HG03025 (cell line): ENCODE data around the gene PPP1R27.

Source experiments
- ATAC-seq: cut with Tn5 transposase; IDR thresholded peaks from one replicate; pipeline ENCODE4 v1.9.1; 2021; ENCODE audit warnings: mild to moderate bottlenecking, moderate library complexity; ENCODE audit not compliant: unreplicated experiment, low FRiP score

PPP1R27 gene

DNA sequence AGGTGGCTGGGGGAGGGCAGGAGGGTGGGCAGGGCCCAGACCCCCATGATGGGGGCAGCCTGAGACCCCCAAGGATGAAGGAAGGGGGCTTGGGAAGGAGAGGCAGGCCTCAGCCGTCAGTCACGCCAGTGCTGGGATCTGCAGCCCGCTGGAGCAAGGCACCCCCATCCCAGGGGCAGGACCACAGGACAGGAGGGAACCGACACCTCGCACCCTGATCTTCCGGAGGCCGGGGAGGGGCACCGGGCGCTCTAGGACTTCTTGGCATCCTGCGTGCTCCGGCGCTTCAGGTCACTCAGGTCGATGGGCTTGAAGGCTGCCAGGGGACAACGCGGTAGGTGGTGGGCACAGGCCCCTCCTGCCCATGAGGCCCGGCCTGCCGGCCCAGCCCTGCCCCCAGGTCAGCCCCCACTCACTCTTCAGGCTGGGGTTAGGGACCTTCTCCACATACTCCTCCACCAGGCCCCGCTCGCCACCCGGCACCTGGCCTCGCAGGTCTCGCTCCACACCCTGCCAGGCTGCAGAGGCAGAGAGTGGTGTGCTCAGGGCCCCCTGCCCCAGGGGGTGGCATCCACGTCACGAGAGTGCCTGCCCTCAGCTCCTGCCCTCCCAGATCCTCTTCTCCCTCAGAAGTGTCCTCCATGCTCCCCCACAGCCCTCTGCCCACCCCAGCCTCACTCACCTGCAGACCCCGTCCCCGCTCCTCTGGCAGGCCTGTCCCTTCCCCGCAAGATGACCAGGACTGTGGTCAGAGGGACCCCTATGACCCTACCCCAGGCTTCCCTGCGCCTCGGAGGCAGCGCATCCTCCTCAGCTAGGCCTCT lies 11.6 kb downstream of the PPP1R27 start:
- no peak for ATAC-seq

DNA sequence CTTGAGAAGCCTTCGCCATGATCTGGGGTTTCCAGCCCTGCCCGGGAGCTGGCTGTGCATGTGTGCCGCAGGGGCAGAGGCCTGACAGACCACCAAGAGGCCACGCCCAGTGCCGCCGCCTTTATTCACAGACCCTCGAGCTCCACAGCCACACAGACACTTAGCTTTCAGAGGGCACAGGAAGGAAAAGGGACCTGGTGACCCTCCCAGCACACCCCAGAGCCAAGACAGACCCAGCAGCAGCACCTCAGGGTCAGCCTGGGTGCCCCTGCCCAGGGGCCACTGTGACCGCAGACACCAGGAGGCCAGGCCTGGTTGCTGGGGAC lies 12.6 kb downstream of the PPP1R27 start:
- no peak for ATAC-seq

- ATAC-seq: no peak
These were observed 13.1 kb downstream of the PPP1R27 start for GRCh38 chr17:81821603-81822311.

DNA sequence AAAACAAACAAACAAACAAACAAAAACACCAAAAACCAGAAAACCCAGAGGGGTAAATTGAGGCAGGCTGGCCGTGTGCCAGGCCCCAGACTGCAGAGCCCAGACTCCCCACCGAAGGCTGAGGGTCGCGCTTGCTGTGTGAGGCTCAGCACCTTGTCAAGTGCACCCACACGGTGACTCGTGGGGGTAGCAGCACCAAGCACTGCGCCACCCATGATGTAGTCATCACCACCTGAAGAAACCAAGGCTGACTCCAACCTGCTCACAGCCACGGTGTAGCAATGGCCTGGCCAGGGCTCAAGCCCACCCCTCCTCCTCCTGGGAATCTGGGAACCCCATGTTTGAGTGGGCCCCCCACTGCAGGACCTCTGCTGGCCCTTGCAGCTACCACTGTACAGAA lies 13.7 kb downstream of the PPP1R27 start:
- ATAC-seq: no peak

- ATAC-seq: no peak
These were observed 15.1 kb downstream of the PPP1R27 start for GRCh38 chr17:81819708-81820107.

GRCh38 chr17:81817758-81818147 lies 17.1 kb downstream of the PPP1R27 start:
- no peak for ATAC-seq

DNA sequence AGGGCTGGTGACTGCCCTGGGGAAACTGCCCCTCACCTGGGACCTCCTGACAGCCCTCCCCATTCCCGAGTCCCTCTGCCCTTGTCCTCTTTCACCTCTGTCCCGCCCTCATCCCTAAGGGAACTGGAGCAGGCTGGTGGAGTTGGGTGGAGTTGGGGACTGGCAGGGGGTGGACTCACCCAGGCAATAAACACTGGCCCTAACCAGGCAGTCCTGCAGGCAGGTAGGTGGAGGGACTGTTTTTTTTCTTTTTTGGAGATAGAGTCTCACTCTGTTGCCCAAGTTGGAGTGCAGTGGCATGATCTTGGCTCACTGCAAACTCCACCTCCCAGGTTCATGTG lies 19.2 kb downstream of the PPP1R27 start:
- no peak for ATAC-seq

DNA sequence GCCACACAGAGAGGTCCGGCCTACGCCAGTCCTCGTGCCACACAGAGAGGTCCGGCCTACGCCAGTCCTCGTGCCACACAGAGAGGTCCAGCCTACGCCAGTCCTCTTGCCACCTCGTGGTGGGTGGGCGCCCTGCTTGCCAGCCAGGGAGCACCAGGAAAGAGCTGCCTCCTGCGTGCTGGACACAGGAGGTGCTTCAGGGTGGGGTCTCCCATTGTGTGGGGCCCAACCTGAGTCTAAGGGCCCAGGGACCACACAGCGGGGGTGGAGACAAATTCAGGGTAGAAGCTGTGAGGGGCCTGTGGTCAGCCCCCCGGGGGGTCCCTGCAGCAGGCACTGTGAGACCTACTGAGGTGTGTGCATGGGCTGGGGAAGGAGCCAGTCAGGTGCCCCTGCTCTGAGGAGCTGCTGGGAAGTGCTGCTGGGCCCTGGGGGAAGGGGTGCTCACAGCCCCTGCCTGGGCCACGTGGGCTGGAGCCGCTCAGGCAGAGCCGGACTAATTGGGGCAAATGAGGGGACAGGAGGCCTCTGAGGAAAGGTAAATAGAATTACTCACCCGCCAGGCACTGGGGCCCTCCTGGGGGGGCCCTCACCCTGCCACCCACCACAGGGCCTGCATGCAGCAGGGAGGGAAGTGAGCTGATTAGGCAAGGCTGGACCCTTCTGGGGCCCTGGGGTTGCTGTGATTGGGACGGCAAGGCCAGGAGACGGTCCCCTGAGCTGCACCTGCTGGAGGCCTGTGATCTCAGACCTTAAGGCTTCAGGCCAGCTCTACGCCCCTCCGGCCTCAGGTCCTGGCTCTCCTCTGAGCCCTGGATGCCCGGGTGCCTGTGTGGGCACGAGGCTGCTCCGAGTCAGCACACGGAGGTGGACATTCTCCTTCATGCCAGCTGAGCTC lies 19.9 kb downstream of the PPP1R27 start:
- ATAC-seq: no peak

GRCh38 chr17:81813861-81814683 lies 20.8 kb downstream of the PPP1R27 start:
- no peak for ATAC-seq

DNA sequence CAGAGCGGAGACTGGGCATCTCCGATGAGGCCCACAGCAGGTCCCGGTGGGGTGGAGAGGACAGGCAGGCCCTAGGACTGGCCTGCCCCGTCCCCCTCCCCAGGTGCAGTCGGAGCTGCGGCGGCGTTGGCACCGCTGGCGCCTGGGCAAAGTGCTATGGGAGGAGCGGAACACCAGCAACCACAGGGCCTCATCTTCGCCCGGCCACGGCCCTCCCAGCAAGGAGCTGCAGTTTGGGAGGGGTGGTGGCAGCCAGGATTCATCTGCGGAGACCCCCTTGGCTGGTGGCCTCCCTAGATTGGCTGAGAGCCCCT lies 21.5 kb downstream of the PPP1R27 start:
- no peak for ATAC-seq

- no peak for ATAC-seq
These were observed 22.1 kb downstream of the PPP1R27 start for GRCh38 chr17:81812571-81813370.

- no peak for ATAC-seq
These were observed 22.9 kb downstream of the PPP1R27 start for GRCh38 chr17:81811705-81812570.

GRCh38 chr17:81810892-81811704 lies 23.8 kb downstream of the PPP1R27 start:
- ATAC-seq: no peak

DNA sequence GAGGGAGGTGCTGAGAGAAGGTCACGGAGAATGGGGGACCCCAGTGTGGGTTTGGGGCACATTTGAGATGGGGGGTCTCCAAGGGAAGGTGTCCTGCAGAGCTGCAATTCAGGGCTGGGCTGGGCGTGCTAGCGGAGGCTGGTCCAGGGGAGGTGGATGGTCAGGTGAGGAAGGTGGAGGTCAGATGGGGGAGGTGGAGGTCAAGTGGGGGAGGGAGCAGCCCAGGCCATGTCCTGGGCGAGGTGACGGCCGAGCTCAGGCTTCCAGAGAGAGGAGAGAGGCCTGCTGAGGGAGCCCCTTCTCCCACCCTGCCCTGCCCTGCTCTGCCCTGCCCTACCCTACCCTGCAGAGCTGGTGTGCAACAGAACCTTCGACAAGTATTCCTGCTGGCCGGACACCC lies 24.4 kb downstream of the PPP1R27 start:
- ATAC-seq: no peak

DNA sequence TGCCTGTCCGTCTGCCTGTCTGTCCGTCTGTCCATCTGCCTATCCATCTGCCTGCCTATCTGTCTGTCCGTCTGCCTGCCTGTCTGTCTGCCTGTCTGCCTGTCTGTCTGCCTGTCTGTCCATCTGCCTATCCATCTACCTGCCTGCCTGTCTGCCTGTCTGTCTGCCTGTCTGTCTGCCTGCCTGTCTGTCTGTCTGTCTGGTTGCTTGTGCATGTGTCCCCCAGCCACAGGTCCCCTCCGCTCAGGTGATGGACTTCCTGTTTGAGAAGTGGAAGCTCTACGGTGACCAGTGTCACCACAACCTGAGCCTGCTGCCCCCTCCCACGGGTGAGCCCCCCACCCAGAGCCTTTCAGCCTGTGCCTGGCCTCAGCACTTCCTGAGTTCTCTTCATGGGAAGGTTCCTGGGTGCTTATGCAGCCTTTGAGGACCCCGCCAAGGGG lies 25.3 kb downstream of the PPP1R27 start:
- ATAC-seq: no peak

DNA sequence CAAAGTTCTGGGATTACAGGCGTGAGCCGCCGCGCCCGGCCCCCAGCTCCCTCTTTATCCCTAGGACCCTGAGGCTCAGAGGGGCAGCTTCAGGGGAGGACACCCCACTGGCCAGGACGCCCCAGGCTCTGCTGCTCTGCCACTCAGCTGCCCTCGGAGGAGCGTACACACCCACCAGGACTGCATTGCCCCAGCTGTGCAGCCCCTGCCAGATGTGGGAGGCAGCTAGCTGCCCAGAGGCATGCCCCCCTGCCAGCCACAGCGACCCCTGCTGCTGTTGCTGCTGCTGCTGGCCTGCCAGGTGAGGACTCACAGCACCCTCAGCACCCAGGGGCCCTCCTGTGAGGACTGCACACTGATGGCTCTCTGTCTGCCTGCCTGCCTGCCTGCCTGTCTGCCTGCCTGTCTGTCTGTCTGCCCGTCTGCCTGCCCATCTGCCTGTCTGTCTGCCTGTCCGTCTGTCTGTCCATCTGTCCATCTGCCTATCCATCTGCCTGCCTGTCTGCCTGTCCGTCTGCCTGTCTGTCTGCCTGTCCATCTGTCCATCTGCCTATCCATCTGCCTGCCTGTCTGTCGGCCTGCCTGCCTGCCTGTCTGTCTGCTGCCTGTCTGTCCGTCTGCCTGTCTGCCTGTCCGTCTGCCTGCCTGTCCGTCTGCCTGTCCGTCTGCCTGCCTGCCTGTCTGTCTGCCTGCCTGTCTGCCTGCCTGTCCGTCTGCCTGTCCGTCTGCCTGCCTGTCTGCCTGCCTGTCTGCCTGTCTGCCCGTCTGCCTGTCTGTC lies 25.9 kb downstream of the PPP1R27 start:
- ATAC-seq: no peak

- no peak for ATAC-seq
These were observed 27.0 kb downstream of the PPP1R27 start for GRCh38 chr17:81807839-81808238.
